ENCODE results near the gene EDAR. TPM values are rescaled to one million over a fixed set of nuclear protein-coding genes. Genes with fewer than 3 reads are reported as not detected.
A peak's percentile ranks its signal among the peaks of the same experiment; 100 is the strongest.

The EDAR gene
- polyA plus RNA-seq (2011; rRNA removed): not detected in 2 replicates
- polyA minus RNA-seq (2011; rRNA and poly(A)+ RNA removed): not detected in 2 replicates

DNA sequence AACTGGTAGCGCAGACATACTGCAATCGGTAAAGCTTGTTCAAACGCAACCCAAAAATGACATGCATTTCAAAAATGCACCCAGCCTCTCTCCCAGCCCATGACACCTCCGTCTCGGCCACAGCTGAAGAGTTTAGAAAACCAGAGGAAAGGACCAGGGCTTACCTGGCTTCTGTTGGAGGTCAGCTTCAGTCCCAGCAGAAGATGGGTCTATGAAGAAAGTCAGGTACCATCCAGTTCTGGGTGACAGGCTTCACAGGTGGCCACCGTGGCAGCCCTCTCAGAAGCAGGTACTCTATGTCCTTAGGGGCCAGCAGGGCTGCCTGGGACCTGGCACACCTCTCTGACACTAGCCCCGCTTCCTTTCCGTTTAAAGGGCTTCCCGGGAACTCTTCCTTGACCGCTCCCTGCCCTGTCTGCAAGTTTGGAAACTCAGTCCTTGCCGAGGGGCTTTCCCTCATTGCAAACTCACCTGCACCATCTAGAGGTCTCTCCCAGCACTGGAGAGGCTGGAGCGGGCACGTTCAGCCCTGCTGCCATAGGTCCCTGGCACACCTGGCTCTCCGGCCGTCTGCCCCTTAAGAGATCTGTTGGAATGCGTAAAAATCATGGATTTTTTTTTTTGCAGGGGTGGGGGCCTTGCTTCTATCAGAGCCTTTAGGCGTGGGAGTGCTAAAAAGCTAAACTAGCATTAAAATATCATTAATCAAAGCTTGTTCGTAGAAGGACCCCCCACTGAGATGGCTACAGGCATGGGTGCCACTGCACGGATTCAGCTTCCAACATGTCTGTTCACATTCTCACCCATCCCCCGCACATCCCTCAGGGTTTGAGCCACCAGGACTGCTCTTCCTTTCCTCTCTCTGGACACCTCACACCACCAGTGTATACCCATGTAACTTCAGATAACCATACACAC, at the start of gene EDAR:
EDAR (minus strand) TSS at position 425 of the 918 bp plus-strand sequence. CDS start 58,206 bp downstream, outside the sequence.
- ChIA-PET POLR2A (no interaction called here), CTCF (no interaction called here)
- TF ChIP-seq, protein P1, sequence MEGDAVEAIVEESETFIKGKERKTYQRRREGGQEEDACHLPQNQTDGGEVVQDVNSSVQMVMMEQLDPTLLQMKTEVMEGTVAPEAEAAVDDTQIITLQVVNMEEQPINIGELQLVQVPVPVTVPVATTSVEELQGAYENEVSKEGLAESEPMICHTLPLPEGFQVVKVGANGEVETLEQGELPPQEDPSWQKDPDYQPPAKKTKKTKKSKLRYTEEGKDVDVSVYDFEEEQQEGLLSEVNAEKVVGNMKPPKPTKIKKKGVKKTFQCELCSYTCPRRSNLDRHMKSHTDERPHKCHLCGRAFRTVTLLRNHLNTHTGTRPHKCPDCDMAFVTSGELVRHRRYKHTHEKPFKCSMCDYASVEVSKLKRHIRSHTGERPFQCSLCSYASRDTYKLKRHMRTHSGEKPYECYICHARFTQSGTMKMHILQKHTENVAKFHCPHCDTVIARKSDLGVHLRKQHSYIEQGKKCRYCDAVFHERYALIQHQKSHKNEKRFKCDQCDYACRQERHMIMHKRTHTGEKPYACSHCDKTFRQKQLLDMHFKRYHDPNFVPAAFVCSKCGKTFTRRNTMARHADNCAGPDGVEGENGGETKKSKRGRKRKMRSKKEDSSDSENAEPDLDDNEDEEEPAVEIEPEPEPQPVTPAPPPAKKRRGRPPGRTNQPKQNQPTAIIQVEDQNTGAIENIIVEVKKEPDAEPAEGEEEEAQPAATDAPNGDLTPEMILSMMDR (IDR thresholded peaks at IDR 0.05; ENCODE audit: insufficient read depth, low read depth, low read length): peak; percentile 38
- H3K36me3 ChIP-seq (ENCODE audit: control insufficient read depth, insufficient read depth, low read length): no peaks in the 10 kb centered on the region
- no peak within 1 kb of the TSS for H3K4me3 ChIP-seq (ENCODE audit: low read depth, low read length)
- peaks cover 13% of the 10 kb centered on the region for H3K27me3 ChIP-seq (ENCODE audit: control insufficient read depth, insufficient read depth, low read length)
- DNase-seq (ENCODE audit: low read depth): no peak

DNA sequence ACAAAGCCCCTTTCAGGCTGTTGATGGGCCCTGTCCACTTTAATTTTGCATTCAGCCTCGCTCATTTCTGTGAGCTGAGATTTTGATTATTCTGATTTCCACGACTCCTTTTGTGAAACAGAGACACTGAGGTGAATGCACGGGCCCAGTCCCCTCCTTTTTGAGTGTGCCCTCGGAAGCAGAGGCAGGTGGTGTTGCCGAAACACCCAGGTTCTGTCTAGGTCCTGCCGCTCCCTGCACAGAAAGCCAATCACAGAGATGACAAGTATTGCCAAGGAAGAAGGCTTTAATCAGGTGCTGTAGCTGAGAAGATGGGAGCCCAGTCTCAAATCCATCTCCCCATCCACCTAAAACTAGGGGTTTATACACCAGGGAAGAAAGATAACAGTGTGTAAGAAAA, 44.2 kb upstream of the EDAR start:
- TF ChIP-seq, protein P1 (IDR thresholded peaks at IDR 0.05; ENCODE audit: insufficient read depth, low read depth, low read length): no peak
- H3K36me3 ChIP-seq (ENCODE audit: control insufficient read depth, insufficient read depth, low read length): no peaks in the 10 kb centered on the region
- POLR2A ChIA-PET: no interaction called here
- CTCF ChIA-PET: interaction anchor here (0.6 to 1.4 kb wide), 2 partner anchors 9 to 22 kb away, joined by 3 read pairs; no protein-coding TSS in a partner anchor
- peaks cover 18% of the 10 kb centered on the region for H3K27me3 ChIP-seq (ENCODE audit: control insufficient read depth, insufficient read depth, low read length)
- H3K4me3 ChIP-seq (ENCODE audit: low read depth, low read length): no peak overlapping the region
- no peak for DNase-seq (ENCODE audit: low read depth)

DNA sequence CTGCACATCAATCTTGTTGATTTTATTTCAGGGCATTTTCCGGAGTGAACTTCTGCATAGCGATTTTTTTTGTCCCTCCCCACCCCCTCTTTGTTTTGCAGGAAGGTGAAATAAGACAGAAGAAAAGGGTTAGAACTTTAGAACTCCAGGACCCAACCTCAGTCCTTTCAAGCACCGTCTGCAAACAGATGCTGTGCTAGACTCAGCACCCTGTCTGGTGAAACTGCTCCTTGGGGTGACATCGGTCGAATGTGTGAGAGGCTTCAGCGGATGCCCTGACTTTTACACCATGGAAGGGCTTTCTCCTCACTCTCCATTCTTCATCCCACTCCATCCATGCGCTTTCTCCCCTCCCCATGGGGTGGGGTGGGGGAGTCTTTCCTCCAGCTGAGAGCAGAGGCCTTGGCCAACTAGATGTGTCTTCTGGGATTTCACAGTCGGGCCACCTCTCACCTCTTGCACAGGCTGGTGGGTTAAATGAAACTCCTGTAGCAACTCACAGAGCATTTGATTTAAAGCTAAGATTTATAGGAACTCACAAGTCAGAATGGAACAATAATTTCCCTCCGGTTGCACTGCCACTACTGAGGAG, 43.3 kb upstream of the EDAR start:
- H3K36me3 ChIP-seq (ENCODE audit: control insufficient read depth, insufficient read depth, low read length): no peaks in the 10 kb centered on the region
- H3K4me3 ChIP-seq (ENCODE audit: low read depth, low read length): no peak overlapping the region
- peaks cover 16% of the 10 kb centered on the region for H3K27me3 ChIP-seq (ENCODE audit: control insufficient read depth, insufficient read depth, low read length)
- CTCF ChIA-PET: interaction anchor here (0.6 to 1.4 kb wide), 2 partner anchors 9 to 23 kb away, joined by 3 read pairs; no protein-coding TSS in a partner anchor
- no peak for DNase-seq (ENCODE audit: low read depth)
- TF ChIP-seq, protein P1 (IDR thresholded peaks at IDR 0.05; ENCODE audit: insufficient read depth, low read depth, low read length): no peak
- POLR2A ChIA-PET: no interaction called here

DNA sequence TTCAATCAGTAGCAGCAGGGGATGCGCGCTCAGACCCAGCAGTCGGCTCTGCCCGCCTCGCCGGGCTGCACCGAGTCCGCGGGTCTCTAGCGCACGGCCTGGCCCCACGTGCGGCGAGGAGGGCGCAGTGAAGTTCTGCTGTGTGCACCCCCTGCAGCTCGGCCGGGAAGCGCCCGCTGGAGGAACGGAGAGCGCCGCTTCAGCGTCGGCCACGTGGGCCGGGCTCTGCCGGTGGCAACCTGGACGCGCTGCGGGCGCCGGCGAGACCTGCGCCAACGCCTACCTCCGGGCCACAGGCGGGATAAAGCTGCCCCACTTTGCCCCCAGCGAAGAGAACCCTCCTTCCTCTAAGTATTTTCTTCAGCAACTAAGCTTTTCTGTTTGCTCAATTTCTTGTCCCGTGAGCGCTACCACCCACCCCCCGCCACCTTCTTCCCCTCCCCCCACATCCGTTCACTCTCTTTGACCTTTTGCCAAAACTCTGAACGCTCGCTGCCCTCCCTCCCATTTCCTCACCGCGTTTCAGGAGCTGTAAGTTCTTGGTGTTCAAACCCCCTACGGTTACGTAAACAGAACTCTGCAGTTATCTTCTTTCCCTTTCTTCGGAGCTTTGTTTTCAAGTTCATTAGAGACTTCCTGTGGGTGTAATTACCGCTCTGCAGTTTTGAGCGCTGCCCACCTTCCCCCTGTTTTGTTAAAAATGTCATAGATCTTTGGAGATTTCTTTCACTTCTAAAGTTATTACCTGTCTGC, 42.6 kb upstream of the EDAR start:
- CTCF ChIA-PET: interaction anchor here (1.4 kb wide), 1 partner anchor 8 kb away, joined by 3 read pairs; no protein-coding TSS in a partner anchor
- DNase-seq (ENCODE audit: low read depth): no peak
- Histone ChIP-seq H3K36me3 (ENCODE audit: control insufficient read depth, insufficient read depth, low read length) (no peaks in the 10 kb centered on the region), H3K27me3 (ENCODE audit: control insufficient read depth, insufficient read depth, low read length) (peaks cover 16% of the 10 kb centered on the region), H3K4me3 (ENCODE audit: low read depth, low read length) (peak overlapping the region; percentile 29)
- TF ChIP-seq, protein P1 (IDR thresholded peaks at IDR 0.05; ENCODE audit: insufficient read depth, low read depth, low read length): no peak
- POLR2A ChIA-PET: no interaction called here

Data from BJ (cell line).